Astrocyte of the cerebellum (primary cell): Measurements from ENCODE around the gene LMO7.
"Not testable (repeated sequence)": the region's sequence is repeated elsewhere in the genome, so short reads cannot be mapped to it uniquely, and the experiment has no call there.

Experiments
- DNase-seq: peaks from one replicate; pipeline ENCODE4 v3.0.0-alpha.2; 2011; ENCODE audit warnings: low read depth
- H3K4me3 ChIP-seq: 2 replicates; pipeline ENCODE4 v1.5.1; 2011; ENCODE audit warnings: mild to moderate bottlenecking, low read depth, low read length, moderate library complexity
- in situ Hi-C: cut with HindIII; loops from 2 replicates; pipeline ENCODE4 v1.10.0; 2017; ENCODE audit warnings: low sequenced_read_pairs
- TF ChIP-seq, protein P1 (sequence below): IDR thresholded peaks from 2 replicates; pipeline ENCODE4 v1.5.1; 2012; ENCODE audit warnings: low read length, low read depth, moderate library complexity, mild to moderate bottlenecking; ENCODE audit errors: missing control alignments

The LMO7 gene

DNA sequence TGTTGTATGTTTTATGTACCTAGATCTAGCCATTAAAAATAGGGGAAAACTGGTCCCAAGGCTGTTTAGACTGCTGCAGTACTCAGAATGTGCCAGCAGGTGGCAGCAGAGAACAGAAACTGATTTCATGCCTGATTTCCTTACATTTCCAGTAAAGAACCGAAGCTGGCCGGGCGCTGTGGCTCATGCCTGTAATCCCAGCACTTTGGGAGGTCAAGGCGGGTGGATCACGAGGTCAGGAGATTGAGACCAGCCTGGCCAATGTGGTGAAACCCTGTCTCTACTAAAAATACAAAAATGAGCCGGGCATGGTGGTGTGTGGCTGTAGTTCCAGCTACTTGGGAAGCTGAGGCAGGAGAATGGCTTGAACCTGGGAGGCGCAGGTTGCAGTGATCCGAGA, 59.8 kb downstream of the LMO7 start:
- peak; percentile 58 for DNase-seq
- TF ChIP-seq, protein P1, sequence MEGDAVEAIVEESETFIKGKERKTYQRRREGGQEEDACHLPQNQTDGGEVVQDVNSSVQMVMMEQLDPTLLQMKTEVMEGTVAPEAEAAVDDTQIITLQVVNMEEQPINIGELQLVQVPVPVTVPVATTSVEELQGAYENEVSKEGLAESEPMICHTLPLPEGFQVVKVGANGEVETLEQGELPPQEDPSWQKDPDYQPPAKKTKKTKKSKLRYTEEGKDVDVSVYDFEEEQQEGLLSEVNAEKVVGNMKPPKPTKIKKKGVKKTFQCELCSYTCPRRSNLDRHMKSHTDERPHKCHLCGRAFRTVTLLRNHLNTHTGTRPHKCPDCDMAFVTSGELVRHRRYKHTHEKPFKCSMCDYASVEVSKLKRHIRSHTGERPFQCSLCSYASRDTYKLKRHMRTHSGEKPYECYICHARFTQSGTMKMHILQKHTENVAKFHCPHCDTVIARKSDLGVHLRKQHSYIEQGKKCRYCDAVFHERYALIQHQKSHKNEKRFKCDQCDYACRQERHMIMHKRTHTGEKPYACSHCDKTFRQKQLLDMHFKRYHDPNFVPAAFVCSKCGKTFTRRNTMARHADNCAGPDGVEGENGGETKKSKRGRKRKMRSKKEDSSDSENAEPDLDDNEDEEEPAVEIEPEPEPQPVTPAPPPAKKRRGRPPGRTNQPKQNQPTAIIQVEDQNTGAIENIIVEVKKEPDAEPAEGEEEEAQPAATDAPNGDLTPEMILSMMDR, result peak; percentile 81
- H3K4me3 ChIP-seq, in situ Hi-C loops: not testable (repeated sequence)

DNA sequence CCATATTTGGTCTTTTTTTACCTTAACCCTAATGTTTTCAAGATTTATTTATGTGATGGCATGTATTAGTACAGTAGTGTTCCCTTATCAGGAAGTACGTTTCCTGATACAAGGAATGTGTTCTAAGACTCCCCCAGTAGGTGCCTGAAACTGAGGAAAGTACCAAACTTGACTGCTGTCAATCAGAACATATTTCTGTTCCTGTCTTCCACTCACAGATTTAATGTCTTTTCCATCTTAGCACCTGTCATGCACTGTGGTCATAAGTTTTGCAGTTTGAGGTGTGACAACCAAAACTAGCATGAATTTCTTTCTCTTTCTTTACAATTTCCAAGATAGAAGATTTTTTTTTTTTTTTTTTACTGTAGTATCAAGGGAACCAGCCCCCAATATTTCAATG, 62.9 kb downstream of the LMO7 start:
- H3K4me3 ChIP-seq, result no peak overlapping the region
- TF ChIP-seq, protein P1, result no peak
- in situ Hi-C loops, result no loop called here
- no peak for DNase-seq

DNA sequence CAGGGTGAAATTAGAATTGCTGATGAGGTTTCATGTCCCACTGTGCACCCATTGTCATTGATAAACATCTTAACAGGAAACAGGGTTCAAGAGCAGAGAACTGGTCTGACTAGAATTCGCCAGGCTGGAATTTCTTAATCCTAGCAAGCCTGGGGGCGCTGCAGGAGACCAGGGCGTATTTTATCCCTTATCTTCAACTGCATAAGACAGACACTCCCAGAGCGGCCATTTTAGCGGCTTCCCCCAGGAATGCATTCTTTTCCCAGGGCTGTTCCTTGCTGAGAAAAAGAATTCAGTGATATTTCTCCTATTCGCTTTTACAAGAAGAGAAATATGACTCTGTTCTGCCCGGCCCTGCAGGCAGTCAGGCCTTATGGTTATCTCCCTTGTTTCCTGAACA, 63.6 kb downstream of the LMO7 start:
- H3K4me3 ChIP-seq, DNase-seq, in situ Hi-C loops: not testable (repeated sequence)

DNA sequence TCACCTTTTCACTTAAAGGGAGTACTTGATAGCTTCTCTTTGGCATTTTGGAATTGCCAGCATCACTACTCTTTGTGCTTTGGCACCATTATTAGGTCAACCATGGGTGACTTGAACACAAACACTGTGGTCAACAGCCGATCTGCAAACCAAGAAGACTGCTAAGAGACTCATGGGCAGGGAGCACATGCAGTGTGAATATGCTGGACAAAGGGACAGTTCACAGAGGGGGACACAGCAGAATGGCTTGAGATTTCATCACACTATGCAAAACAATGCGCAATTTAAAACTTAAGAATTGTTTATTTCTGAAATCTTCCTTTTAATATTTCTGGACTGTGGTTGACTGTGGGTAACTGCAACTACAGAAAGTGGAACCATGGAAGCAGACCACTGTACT, 64.4 kb downstream of the LMO7 start:
- DNase-seq, result no peak
- TF ChIP-seq, protein P1, result no peak
- no peak overlapping the region for H3K4me3 ChIP-seq
- in situ Hi-C loops, result no loop called here

DNA sequence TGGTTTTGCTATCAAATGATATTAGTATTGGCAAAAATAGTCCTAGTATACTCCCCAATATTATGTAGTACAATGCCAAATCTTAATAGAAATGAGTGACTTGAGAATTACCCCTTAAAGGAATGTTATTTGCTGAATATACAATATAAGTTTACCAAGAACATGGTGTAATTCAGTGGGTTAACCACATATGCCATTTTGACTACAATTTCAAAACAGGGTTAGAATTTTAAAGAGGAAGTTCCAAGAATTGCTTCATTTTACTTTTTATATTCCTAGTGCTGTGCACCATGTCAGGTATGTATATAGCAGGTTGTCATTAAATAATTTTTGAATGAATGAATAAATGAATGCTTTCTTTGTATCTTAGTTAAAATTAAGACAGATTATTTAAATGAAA, 66.3 kb downstream of the LMO7 start:
- no peak overlapping the region for H3K4me3 ChIP-seq
- TF ChIP-seq, protein P1, result no peak
- DNase-seq, result no peak
- in situ Hi-C loops, result no loop called here

DNA sequence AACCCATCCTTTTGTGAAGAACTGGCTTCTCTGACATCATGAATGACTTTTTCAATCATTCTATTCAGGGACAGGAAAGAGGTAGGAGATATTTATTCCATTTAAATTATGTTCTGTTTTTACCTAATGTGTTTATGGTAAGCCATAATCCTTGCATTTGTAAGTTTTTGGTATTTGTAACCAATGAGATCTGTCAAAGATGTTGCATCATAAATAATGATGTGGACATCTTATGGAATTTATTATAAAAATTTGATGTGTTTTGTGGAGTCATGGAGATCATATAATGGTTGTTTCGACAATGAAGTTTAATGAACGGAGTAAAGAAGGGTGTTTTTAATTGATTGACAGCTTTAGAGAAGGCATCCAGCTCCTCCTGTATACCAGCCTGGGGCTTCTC, 67.6 kb downstream of the LMO7 start:
- TF ChIP-seq, protein P1, result no peak
- DNase-seq, result no peak
- no peak overlapping the region for H3K4me3 ChIP-seq
- in situ Hi-C loops, result no loop called here

DNA sequence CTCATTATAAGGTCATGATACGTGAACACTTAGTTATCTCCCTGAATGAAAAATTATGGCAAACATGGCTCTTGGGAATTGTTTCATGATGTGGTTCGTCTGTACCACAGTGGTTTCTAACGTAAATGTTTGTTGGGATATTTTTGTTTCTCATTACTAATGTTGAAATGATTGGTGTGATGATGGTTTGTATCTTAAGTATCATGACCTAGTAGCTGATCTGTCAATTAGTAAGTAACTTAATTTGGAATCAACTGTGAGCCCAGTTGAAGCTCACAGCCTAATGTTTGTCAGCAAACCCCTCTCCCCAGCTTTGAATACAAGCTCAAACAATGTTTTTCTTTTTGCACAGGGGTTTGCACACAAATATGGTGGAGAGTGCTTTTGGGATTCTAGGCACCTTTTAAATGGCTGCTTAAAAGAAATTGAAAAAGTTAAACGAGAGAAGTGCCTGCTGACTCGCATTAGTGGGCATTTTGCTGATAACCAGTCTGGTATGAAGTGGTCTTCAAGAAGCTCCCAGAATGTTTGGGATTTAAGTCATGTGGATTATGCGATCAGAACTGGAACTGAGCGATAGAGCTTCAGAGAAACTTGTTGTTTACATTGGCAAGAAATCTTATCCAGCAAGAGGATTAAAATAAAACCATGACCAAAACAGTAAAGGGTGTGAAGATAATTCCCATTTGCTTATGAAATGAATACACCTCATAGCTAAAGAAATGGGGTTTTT, 68.2 kb downstream of the LMO7 start:
- TF ChIP-seq, protein P1, result no peak
- peak; percentile 55 for DNase-seq
- in situ Hi-C loops, result no loop called here
- no peak overlapping the region for H3K4me3 ChIP-seq
